Right hindlimb (tissue), 1 donor: ENCODE results near the gene FFAR1.
"Not testable (repeated sequence)": the region's sequence is repeated elsewhere in the genome, so short reads cannot be mapped to it uniquely, and the experiment has no call there.

ENCODE experiments used
- DNase-seq: peaks from one replicate; pipeline ENCODE4 v3.0.0-alpha.2; 2018

The FFAR1 gene

GRCh38 chr19:35363001-35363590 is 15.4 kb downstream of the FFAR1 start:
- DNase-seq = no peak

DNA sequence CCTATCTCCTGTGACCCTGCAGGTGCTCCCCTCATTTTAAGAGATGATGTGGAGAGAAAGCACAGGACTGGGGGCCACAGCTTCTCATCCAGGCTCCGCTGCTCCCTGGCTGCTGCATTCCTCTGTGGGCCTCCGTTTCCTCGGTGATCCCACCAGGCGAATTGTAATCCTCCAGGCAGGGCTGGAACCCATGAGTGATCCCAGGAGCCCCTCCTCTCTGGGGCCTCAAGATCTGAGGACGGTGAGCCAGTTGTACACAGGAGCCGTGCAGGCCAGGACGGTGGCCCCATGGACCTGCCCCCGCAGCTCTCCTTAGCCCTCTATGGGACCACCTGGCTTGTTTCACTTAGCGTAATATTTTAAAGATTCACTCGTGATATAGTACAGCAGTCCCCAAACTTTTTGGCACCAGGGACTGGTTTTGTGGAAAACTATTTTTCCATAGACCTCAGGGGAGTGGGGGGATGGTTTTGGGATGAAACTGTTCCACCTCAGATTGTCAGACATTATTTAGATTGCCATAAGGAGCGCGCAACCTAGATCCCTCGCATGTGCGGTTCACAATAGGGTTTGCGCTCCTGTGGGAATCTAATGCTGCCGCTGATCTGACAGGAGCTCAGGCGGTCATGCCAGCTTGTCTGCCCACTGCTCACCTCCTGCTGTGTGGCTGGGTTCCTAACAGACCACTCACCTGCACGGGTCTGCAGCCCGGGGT is 16.2 kb downstream of the FFAR1 start:
- no peak for DNase-seq

GRCh38 chr19:35365303-35365702 is 17.6 kb downstream of the FFAR1 start:
- no peak for DNase-seq

- DNase-seq = no peak
These were observed 20.7 kb downstream of the FFAR1 start for GRCh38 chr19:35368378-35368777.

DNA sequence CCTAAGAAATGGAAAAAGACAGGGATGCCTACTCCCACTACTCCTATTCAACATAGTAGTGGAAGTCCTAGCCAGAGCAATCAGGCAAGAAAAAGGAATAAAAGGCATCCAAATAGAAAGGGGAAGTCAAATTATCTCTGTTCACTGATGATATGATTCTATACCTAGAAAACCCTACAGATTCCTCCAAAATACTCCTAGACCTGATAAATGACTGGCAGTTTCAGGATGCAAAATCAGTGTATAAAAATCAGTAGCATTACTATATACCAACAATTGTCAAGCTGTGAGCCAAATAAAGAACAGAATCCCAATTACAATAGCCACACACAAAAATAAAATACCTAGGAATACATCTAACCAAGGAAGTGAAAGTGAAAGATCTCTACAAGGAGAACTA is 21.8 kb downstream of the FFAR1 start:
- DNase-seq = no peak

GRCh38 chr19:35370722-35371121 is 23.0 kb downstream of the FFAR1 start, which contains the start of gene GPR42:
Gene GPR42 (plus strand): TSS chr19:35371068. CDS start chr19:35371360, 292 bp downstream.
- DNase-seq = no peak

DNA sequence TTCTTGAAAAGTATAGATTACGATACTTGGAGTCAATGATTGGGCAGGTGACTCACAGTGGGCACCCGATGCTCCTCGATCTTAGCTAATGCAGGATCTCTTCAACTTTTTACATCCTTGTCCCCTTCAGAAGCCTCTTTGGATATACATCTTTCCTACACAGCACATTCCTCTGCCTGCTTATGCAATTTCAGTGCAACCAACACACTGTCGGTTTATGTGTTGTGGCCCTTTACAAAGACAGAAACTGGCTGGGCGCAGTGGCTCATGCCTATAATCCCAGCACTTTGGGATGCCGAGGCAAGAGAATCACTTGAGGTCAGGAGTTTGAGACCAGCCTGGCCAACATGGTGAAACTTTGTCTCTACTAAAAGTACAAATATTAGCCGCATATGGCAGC is 25.8 kb downstream of the FFAR1 start:
- DNase-seq = no peak

DNA sequence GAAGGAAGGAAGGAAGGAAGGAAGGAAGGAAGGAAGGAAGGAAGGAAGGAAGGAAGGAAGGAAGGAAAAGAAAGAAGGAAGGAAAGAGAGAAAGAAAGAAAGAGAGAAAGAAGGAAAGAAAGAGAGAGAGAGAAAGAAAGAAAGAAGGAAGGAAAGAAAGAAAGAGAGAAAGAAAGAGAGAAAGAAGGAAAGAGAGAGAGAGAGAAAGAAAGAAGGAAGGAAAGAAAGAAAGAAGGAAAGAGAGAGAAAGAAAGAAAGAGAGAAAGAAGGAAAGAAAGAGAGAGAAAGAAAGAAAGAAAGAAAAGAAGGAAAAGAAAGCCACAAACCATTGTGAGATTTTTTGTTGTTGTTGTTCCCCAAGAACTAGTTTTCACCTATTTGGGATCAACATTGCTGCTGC is 26.3 kb downstream of the FFAR1 start:
- DNase-seq = not testable (repeated sequence)

DNA sequence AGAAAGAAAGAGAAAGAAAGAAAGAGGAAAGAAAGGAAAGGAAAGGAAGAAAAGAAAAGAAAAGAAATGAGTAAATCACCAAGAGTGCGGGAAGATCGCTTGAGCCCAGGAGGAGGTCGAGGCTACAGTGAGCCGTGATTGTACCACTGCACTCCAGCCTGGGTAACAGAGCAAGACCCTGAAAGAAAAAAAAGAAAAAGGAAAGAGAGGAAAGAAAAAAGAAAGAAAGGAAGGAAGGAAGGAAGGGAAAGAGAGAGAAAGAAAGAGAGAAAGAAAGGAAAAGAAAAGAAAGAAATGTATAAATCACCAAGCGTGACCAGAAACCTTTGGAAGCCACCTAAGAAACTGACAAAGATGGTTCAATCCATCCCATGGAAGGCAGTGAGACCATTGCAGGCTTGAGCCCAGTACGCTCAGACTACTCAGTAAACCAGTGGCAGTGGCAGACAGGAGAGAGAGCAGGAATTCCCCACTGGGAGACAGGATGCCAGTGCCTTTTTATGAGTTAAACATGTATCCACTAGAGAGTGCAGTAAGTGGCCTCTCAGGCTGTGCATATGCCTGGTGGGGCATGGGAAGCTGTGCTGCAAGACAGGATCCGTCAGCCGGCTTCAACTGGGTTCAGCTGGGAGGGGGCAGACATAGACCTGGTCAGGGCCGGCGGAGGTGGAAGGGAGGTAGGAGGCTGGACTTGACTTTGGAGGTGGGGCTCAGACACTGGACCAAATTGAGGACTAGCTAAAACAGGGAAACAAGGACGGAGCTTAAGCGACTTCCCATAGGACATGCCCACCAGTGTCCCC is 28.0 kb downstream of the FFAR1 start:
- no peak for DNase-seq

GRCh38 chr19:35377656-35378055 is 30.0 kb downstream of the FFAR1 start:
- no peak for DNase-seq

GRCh38 chr19:35378356-35378755 is 30.7 kb downstream of the FFAR1 start:
- no peak for DNase-seq

DNA sequence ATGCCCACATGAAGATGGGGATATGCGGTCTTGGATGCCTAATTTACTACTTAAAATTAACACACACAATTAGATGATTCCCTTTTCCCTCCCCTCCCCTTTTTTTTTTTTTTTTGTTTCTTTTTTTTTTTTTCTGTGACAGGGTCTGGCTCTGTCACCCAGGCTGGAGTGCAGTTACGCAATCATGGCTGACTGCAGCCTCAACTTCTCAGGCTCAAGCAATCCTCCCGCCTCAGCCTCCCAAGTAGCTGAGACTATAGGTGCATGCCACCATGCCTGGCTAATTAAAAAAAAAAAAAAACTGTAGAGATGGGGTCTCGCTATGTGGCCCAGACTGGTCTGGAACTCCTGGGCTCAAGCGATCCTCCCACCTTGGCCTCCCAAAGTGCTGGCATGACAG is 31.8 kb downstream of the FFAR1 start:
- DNase-seq = not testable (repeated sequence)

- DNase-seq = no peak
These were observed 32.3 kb downstream of the FFAR1 start for GRCh38 chr19:35379992-35380391.

- DNase-seq = no peak
These were observed 32.9 kb downstream of the FFAR1 start for GRCh38 chr19:35380450-35381124.

DNA sequence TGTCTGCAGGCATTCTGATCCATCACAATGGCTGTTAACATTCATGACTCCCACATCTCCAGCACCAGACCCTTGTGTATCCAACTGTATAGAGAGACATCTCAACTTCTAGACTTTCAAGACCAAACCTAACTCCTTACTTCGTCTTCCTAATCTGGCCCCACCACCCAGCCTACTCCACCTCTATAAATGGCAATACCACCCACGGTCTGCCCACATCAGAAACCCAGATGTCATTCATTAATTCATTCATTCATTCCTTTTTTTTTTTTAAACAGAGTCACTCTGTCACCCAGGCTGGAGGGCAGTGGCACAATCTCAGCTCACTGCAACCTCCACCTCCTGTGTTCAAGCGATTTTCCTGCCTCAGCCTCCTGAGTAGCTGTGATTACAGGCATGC is 33.6 kb downstream of the FFAR1 start:
- DNase-seq = no peak

DNA sequence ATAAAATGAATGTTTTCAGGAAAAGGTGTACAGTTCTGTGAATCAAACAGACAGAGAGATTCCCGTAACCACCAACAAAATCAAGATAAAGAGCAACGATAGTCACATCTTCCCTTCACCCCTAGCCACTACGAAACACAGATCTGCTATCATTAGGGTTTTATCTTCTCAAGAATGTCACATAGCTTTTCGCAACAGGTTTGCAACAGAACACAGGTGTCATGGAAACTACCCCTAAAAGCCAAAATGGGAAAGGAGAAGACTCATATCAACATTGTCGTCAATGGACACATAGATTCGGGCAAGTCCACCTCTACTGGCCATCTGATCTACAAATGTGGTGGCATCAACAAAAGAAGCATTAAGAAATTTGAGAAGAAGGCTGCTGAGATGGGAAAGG is 34.2 kb downstream of the FFAR1 start:
- no peak for DNase-seq

DNA sequence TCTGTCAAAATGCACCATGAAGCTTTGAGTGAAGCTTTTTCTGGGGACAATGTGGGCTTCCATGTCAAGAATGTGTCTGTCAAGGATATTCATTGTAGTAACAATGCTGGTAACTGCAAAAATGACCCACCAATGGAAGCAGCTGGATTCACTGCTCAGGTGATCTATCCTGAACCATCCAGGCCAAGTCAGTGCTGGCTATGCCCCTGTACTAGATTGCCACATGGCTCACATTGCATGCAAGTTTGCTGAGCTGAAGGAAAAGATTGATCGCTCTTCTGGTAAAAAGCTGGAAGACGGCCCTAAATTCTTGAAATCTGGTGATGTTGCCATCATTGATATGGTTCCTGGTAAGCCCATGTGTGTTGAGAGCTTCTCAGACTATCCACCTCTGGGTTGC is 35.8 kb downstream of the FFAR1 start:
- no peak for DNase-seq

DNA sequence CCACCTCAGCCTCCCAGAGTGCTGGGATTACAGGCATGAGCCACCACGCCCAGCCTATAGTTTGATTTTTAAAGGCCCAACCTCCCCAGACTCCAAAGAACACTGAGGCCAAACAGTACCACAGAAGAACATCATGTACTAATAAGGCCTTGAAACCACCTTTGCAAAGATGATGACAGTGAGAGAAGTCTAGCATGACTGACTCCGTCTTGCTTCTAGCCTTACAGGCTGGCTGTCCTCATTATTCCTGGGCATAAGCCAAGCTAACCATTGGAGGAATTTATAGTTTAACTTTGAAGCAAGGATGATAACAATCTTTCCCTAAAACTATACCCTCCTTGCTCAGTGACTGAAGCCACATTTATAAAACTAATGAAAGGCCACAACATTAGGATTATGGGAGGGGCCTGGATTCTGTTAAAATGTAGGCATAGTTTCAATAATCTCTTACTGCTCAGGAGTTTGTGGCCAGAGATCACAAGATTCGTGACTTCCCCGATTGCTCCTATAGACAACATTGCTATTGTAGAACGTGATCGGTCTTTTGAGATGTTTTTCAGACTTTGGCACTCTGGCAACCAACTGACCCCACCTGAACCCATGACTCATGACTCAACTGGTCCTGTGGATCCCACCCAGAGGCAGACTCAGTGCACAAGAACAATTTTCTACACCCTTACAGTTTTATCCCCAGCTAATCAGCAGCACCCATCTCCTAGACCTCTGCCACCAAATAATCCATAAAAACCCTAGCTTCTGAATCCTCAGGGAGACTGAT is 40.8 kb downstream of the FFAR1 start:
- no peak for DNase-seq

DNA sequence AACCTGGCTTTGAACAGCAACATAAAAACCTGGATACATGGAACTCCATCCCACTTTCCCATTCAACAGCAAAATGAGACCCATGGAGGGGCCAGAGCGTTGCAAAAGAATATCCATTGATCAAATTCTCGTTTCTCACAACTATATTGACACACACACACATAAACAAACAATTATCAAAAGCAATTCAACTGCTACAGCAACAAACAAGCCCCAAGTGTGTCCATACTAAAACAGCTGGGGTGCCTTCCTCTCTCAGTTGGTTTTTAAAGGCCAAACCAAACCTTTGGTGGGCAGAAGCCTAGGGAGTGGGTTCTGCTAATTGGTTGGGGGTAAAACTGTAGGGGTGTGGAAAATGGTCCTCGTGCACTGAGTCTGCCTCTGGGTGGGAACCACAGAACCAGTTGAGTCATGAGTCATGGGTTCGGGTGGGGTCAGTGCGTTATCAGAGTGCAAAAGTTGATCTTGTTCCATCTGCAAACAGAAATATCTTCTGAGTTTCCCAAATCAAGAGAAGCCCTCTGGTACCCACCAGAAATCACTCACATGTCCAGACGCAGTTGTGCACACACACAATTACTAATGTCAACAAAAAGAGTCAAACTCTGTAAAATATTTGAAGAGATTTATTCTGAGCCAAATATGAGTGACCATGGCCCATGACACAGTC is 41.6 kb downstream of the FFAR1 start:
- DNase-seq = no peak

- no peak for DNase-seq
These were observed 45.3 kb downstream of the FFAR1 start for GRCh38 chr19:35392742-35393715.
